Activated CD4-positive, alpha-beta T cell treated with anti-CD3 and anti-CD28 coated beads, Interleukin-2, amount 50 U/mL, for 1 hour (primary cell): ENCODE results near the gene POLN.
"Not testable (repeated sequence)": the region's sequence is repeated elsewhere in the genome, so short reads cannot be mapped to it uniquely, and the experiment has no call there.

Experiments
- DNase-seq: peaks from one replicate; pipeline ENCODE4 v3.0.0-alpha.2; 2020

The POLN gene

DNA sequence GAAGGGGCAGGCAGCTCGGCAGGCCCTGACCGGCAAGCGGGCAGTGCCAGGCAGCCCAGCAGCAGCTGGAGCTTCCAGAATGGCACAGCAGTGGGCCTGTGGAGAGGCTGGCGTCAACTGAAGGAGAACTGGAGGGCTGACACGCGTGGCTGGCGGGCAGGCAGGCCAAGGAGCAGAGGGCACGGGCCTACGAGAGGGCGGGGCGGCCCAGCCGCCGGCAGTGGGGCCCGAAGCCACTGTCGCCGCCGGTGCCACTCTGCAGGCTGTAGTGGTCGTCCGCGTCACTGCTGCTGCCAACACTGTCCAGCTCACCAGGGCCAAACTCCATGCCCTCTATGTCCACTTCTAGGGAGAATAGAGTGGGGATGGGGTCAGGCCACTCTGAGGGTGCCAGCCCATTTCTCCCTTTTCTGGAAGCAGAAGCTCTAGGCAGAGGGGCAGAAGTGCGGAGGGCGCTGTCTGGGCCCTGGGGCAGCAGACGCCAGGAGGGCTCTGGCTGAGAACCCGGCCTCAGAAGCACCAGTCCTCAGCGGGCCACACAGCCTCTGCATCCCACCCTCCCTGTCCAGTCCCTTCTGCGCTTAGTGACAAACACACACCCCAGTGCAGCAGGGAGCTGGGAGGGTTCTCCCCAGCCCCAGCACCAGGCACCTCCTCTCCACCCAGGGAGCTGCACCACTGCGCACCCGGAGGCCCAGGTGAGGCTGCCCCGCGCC, 8.6 kb upstream of the POLN start:
- DNase-seq = no peak

DNA sequence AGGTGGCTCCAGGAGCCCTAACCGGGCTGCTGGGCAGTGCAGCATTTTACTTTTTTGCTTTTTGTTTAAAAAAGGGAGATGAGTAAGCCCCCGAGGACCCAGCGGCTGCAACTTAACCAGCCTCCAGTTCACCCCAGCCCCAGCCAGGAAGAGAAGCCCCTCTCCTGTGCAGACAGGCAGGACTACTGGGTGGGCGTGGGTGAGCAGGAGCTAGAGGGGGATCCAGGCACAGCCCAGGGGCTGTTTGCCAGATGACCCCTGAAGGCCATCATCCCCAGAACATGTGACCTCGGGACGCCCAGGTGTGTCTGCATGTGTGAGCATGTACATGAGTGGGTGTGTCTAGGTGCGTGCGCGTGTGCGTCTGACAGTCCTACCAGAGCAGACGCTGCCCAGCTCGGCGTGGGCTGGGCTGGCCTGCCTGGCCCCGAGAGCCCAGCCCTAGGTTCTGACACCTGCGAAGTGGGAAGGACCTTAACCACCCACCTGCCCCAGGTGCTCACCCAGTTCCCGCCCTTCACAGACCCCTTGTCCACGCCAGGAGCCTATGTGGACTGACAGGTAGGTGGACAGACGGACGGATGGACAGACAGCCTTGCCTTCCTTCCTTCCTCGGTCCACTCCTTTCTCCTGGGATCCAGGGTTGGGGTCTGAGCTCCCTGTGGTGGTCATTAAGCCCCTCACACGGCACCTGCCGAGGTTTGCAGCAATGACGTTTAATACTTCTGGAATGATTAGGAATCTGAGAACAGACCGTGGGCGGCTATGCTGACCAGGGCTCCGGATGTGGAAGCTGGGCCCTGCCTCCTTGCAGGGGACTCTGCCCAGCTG, 7.8 kb upstream of the POLN start:
- no peak for DNase-seq

GRCh38 chr4:2248821-2249261, 6.9 kb upstream of the POLN start:
- DNase-seq = no peak

- no peak for DNase-seq
These were observed 6.3 kb upstream of the POLN start for GRCh38 chr4:2248044-2248780.

DNA sequence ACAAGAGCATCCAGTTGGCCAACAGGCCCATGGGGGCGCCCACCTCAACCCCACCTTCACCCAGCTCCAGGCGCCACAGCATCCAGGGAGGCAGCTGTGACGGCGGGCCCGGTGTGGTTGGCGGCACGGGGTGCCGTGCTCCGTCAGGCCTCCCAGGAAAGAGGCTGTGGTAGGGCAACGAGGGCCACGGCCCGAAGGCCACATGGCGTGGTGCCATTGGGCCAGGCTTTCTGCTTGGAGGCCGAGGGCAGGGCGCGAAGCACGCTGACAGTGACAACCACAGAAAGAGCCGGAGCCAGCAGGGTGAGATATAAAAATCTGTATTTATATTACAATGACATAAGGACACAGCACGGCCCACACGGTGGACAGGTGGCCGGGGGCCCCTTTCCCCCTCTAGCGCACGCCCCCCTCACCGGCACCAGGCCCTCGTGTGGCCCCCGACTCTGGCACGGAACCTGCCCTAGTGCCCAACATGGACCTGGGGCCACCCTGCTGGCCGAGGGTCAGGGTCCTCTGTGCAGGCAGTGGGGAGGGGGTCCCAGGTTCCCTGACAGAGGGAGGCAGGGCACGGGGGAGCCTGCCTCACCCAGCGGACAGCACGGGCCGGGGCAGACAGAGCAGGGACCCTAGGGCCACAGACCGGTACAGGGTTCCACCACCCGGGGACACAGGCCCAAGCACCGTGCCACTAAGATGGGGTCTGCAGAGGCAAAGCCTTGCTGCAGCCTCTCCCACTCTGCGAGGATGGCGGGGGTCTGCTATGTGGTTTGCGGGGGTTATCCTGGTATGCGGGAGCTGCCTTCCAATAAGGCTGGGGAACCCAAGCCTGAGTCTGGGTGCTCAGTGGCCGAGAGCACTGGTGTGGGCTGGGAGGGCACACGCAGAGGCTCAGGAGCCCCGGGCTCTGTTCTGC, 5.5 kb upstream of the POLN start:
- no peak for DNase-seq

GRCh38 chr4:2246384-2247127, 4.6 kb upstream of the POLN start:
- no peak for DNase-seq

DNA sequence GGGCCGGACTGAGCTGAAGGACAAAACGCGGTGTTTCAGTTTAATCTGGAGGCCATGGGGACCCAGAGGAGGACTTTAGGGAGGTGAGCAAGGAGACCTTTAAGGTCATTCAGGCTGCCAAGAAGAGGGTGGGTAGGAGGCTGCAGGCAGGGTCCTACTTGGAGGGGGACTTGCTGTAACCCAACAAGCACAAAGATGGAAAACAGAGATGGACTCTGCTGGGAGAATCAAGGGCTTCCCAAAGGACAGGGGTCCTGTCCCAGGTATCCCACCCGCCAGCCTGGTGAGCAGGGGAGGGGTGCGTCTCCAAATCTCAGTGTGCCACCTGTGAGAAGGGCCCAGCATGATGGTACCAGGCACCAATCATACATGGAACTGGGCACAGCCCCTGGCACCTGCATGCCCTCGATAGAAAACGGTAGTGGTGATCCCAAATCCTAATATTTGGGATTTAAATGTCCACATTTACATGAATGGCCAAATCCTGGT, 3.9 kb upstream of the POLN start:
- DNase-seq = no peak

GRCh38 chr4:2245057-2245786, 3.3 kb upstream of the POLN start:
- no peak for DNase-seq

- no peak for DNase-seq
These were observed 1.9 kb upstream of the POLN start for GRCh38 chr4:2243681-2244380.

DNA sequence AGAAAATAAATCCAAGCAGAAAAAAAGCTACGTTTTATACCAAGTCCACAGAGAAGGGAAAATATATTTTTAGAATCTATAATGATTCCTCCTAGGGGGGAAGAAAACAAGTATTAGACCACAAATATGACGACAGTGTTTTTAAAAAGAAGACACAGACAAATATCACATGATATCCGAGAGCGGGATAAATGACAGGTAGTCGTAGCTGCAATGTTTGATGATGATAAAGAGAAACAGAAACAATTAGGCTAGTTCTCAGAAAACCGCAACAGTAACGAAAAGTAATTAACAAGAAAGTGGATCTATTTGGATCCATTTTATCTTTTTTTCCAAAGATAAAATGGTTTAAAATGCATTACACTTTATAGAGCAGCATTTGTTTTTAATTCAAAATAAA, 918 bp downstream of the POLN start:
- DNase-seq = no peak

GRCh38 chr4:2236944-2237666, 4.8 kb downstream of the POLN start:
- no peak for DNase-seq

- no peak for DNase-seq
These were observed 10.8 kb downstream of the POLN start for GRCh38 chr4:2231082-2231481.

GRCh38 chr4:2226261-2226660, 15.7 kb downstream of the POLN start:
- no peak for DNase-seq

- no peak for DNase-seq
These were observed 19.1 kb downstream of the POLN start for GRCh38 chr4:2222838-2223237.

DNA sequence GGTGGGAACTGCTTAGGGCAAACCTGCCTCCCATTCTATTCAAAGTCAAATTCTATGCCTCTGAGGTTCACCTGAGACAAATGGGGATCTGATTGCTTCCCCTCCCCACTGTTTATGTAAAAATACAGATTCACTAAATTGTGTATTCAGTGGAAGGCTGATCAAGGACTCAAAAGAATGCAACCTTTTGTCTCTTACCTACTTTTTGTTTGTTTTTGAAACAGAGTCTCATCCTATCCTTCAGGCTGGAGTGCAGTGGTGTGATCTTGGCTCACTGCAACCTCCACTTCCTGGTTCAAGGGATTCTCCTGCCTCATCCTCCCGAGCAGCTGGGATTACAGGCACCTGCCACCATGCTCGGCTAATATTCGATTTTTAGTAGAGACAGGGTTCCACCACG, 20.5 kb downstream of the POLN start:
- DNase-seq = not testable (repeated sequence)

DNA sequence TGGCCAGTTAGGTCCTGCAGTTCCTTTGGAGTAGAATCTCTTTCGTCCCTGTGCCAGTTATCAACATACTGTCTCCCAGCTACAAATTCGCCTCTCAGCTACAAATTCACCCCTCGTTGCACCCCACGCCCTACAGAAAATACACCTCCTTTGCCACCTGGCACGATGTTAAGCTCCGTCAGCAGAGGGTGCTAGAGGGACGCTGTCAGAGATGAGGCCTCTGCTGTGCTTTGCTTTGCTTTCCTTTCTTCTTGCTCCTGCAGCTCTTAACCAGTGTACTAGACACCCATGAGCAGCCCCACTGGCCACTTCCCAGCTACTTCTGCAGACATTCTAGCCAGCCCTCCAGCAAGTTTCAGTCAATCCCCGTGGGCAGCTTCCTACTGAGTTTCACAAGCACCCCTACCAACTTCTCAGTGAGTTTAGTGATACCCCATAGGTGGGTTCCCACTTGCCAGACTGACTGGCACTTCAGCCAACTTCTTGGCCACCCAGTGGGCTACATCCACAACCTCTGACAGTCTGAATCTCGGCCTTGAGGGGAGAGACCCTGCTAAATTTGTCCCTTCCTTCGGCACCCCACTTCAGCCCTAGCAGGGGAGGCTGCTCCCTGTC, 21.8 kb downstream of the POLN start:
- DNase-seq = peak; percentile 83

DNA sequence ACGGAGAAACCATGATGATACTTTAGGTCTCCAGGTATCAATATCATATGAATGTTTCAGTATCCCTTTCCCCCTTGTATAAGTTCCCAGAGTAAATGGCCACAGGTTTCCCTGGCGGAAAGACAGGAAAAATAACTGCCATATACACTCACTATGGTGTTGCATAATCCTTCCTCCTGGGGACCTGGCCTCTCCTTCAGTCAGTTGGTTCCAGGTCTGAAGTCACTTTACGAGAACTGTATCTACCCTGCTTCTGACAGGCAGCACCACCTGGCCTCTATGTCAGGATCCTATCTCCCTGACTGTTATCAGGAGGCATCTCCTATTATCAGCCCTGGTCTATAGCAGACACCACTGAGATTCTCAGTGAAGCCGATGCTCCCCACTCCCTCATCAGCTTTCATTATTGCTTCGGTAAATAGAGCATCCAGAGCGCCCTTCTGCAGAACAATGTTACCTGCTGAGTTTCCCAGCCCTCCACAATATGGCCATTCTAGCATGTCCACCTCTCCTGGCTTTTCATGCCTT, 22.6 kb downstream of the POLN start:
- DNase-seq = no peak

- DNase-seq = no peak
These were observed 23.5 kb downstream of the POLN start for GRCh38 chr4:2218436-2218835.

GRCh38 chr4:2217726-2218125, 24.2 kb downstream of the POLN start:
- no peak for DNase-seq
